Measurements from ENCODE around the gene NOL11.
"Not testable (repeated sequence)": the region's sequence is repeated elsewhere in the genome, so short reads cannot be mapped to it uniquely, and the experiment has no call there.

Gene NOL11

DNA sequence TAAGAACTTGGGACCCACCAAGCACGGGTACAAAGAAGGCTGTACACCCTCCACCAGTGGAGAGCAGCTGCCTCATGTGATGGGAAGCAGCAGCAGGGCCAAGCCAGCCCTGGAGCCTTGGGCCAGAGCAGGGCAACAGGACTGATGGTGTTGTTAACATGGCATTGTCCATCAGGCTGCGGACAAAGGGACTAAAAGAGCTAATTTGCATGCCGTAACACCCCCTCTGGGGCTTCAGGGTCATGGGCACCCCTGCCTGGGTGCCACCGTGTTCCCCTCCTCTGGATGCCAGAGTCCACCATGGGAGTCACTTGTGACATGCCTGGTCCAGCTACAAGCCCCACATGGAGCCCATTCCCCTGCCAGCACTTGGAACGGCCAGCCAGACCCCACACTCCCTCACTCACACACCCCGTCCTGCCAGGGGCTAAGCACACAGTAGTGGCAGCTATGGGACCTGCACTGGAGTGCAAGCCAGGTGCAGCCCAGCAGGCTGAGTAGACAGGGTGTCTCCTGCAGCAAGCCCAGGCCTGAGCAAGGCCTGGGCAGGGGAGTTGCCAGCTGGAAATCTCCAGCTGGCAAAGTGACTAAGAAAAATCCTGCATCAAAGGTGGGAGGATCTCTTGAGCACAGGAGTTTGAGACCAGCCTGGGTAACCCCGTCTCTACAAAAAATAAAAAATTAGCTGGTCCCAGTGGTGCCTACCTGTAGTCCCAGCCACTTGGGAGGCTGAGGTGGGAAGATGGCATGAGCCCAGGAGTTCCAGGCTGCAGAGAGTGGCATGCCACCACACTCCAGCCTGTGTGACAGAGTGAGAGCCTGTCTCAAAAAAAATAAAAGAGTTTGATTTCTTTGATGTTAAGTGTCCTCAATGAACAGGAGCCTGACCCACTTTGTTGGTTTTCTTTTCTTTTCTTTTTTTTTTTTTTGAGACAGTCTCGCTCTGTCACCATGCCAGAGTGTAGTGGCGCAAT, 33.7 kb downstream of the NOL11 start:
- in situ Hi-C loops (cut with MboI; ENCODE audit: low sequenced_read_pairs), result no loop called here

DNA sequence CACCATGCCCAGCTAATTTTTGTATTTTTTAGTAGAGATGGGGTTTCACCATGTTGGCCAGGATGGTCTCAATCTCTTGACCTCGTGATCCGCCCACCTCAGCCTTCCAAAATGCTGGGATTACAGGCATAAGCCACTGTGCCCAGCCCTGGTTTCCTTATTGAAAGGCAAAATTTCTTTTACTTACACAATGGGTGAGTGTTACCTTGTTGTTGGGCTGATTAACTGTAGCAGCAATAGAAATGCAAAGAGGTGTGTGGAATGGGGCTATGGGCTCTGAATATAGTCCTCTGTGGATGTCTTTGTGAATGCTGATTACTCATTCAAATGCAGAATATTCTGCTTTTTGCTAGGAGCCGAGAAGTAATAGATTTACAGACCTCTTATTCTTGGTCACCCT, 34.4 kb downstream of the NOL11 start:
- in situ Hi-C loops (cut with MboI; ENCODE audit: low sequenced_read_pairs), result not testable (repeated sequence)

DNA sequence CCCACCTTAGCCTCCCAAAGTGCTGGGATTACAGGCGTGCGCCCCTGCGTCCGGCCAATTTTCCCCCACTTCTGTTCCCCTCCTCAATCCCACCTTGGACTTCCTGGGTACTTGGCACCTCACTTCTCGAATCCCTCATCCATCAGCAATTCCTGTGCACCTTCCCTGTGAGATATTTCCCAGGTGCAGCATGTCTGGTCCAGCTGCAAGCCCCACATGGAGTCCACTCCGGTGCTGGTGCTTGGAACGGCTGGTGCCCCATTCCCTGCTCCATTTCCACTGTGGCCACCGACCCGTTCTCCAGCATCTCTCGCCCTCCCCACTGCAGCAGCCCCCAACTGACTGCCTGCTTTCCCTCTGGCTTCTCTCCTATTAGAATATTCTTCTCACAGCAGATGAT, 35.3 kb downstream of the NOL11 start:
- in situ Hi-C loops (cut with MboI; ENCODE audit: low sequenced_read_pairs), result no loop called here

DNA sequence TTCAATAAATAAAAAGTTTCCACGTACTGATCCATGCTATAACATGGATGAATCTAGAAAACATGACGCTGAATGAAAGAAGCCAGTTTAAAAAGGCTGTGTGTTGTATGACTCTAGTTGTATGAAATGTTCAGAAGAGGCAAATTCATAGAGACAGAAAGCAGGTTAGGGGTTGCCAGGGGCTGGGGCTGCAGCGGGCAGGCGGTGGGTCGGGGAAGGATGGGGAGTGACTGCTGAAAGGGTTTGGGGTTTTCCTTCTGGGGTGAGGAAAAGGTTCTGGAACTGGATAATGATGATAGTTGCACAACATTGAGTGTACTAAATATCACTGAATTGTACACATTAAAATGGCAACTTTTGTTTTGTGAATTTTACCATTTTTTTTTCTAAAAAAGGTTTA, 36.3 kb downstream of the NOL11 start:
- in situ Hi-C loops (cut with MboI; ENCODE audit: low sequenced_read_pairs), result no loop called here

DNA sequence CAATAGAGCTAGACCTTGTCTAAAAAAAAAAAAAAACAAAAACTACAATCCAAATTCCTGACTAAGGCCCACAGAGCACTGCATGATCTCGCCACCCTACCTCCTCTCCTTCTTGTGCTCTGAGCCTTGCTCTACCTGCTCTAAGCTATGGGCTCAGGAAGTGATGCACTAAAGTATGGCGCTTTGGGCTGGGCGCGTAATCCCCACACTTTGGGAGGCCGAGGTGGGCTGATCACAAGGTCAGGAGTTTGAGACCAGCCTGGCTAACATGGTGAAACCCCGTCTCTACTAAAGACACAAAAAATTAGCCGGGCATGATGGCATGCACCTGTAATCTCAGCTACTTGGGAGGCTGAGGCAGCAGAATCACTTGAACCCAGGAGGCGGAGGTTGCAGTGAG, 37.0 kb downstream of the NOL11 start:
- in situ Hi-C loops (cut with MboI; ENCODE audit: low sequenced_read_pairs), result not testable (repeated sequence)

DNA sequence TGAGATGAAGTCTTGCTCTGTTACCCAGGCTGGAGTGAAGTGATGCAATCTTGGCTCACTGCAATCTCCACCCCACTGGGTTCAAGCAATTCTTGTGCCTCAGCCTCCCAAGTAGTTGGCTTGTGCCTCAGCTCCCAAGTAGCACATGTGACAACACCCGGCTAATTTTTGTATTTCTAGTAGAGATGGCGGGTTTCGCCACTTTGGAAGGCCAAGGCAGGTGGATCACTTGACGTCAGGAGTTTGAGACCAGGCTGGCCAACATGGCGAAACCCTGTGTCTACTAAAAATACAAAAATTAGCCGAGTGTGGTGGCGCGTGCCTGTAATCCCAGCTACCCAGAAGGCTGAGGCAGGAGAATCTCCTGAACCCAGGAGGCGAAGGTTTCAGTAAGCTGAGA, 39.0 kb downstream of the NOL11 start:
- in situ Hi-C loops (cut with MboI; ENCODE audit: low sequenced_read_pairs), result not testable (repeated sequence)

DNA sequence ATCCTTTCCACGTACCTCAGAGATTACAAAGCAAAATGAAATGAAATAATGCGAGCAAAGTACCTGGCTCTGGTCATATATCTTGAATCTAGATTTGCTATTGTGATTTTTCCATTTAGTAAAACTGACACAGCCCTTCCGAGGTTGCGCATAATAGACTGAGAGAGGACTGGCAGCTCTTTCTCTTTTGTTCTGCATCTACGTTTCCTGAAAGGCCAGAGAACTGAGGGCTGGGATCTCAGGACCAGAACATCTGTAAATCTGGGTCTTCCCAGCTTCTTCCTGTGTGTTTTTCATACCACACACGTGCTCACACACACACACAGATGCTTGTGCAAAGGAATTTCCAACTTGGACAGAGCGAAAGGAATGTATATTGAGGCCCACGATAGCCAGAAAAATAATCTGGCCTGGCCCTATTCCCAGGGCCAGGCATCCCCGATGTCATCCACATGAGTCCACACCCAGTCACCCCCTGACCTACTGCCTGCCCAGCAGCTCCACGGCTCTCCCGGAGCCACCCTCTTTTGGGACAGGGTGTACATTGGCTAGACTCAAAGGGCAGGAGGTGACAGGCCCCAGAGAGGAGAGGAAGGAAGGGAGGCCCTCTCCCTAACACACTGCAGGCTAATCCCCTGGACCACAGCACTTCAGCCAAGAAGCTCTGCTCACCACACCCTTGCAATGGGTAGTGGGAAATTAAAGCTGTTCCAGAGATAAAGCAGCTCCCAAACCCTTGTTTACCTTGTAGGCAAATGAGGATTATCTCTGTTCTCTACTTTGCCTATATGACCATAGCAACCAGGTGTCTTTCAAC, 41.8 kb downstream of the NOL11 start:
- in situ Hi-C loops (cut with MboI; ENCODE audit: low sequenced_read_pairs), result no loop called here

DNA sequence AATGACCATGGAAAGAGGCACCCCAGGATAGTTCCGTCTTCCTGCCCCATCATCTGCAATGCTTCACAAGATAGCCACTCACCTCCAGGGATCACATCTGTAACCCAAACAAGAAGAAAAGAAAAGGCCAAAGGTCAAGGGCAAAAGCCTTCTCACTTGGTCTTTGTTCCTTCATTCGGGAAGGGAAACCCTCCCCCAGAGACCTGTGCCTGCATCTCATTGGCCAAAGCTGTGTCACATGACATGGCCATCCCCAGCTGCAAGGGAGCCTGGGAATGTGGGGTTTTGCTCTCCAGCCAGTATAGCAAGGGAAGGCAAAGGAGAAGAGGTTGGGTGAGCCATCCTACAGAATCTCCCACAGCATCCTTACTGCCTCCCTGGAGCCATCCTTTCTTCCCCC, 47.9 kb downstream of the NOL11 start:
- in situ Hi-C loops (cut with MboI; ENCODE audit: low sequenced_read_pairs), result no loop called here

DNA sequence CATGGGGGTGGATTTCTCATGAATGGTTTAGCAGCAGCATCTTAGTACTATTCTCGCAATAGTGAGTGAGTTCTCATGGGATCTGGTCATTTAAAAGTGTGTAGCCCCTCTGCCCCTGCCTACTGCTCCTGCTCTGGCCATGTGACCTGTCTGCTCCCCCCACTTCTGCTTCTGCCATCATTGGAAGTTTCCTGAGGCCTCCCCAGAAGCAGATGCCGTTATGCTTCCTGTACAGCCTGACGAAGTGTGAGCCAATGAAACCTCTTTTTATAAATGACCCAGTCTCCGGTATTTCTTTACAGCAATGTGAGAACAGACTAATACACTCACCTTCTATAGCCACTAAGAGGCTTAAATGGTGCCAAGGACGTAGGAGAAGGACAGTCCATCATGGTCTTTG, 51.5 kb downstream of the NOL11 start:
- in situ Hi-C loops (cut with MboI; ENCODE audit: low sequenced_read_pairs), result no loop called here

DNA sequence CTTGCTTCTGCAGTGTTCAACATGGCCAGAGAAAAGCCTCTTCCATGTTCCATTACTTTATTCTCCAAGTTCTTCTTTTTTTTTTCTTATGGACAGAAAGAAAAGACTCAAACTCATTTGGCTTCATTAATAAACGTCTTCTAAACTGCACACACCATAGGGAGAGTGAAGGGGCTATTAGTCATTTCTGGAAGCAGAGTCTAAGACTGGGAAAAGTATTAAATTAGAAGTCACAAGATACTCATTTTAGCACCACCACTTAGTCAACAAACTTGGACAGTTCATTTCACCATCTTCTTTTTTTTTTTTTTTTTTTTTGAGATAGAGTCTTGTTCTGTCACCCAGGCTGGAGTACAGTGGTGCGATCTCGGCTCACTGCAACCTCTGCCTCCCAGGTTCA, 52.8 kb downstream of the NOL11 start:
- in situ Hi-C loops (cut with MboI; ENCODE audit: low sequenced_read_pairs), result no loop called here

DNA sequence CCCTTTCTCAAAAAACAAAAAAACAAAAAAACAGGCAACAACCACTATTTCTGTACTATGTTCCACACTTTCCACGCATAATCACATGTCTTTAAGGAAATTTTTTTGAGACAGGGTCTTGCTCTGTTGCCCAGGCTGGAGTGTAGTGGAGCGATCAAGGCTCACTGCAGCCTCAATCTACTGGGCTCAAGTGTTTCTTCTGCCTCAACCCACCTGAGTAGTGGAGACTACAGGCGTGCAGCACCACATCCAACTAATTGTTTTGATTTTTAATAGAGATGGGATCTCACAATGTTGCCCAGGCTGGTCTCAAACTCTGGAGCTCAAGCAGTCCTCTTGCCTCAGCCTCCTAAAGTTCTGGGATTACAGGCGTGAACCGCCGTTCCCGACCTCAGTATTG, 54.9 kb downstream of the NOL11 start:
- in situ Hi-C loops (cut with MboI; ENCODE audit: low sequenced_read_pairs), result no loop called here

DNA sequence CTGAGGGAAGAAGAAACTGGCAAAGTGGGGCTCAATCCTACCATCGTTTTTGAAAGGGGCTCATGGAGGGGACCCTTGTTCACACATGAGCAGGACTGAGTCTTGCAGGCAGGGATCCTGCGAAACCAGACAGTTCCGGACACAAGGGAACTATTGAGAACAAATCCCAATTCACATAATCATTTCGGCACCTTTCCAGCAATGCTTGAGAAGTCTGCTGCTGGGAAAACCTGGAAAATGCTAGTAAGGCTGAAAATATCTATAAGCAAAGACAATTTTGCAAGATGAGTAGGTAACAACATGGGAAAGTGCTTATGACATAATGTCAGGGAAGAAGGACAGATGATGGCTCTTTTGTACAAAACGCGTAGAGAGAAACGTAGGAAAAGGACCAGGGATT, 55.5 kb downstream of the NOL11 start:
- in situ Hi-C loops (cut with MboI; ENCODE audit: low sequenced_read_pairs), result no loop called here

DNA sequence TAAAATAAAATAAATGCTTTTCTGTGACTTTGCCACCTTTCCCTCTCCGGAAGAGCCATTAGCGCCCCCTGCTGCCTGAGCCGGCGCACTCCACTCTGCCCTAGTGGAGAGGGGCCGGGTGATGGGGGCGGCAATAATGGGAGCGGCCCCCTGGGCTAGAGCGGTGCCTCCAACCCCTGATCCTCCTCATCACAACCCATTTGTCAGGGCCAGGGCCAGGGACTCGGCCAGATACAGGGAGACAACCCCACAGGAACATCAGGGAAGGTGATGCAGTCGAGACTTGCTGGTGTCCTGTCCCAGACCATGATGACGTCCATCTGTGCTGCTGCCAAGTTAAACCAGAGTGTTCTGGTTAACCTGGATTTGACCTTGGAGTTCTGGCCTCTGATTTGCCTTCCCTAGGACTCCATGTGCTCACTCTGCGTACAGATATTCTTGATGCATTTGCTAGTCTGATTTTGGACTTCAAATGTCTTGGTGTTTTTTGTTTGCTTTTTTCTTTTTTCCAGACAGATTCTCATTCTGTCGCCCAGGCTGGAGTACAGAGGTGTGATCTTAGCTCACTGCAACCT, 61.4 kb downstream of the NOL11 start:
- in situ Hi-C loops (cut with MboI; ENCODE audit: low sequenced_read_pairs), result no loop called here

DNA sequence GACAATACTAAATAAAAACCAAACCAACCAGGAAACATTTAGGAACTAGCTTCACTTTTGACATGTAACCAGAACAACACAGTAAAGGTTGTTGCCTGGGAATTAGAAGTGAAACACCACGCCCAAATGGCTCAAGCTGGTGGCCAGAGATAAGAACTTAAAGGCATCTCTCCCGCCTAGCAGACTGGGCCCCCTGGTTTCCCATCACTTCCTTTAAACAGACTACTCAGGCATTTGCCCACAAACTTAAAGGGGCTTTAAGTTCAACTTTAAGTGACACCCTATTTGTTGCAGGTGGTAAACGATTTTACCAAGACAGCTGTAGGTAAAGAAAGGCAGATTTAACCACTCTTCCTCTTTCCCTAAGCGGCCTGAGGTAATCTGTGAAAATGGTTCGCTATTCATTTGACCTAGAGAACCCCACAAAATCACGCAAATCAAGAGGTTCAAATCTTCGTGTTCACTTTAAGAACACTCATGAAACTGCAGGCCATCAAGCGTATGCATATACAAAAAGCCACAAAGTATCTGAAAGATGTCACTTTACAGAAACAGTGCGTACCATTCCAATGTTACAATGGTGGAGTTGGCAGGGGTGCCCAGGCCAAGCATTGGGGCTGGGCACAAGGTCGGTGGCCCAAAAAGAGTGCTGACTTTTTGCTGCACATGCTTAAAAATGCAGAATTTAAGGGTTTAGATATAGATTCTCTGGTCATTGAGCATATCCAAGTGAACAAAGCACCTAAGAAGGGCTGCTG, 66.8 kb downstream of the NOL11 start:
- in situ Hi-C loops (cut with MboI; ENCODE audit: low sequenced_read_pairs), result no loop called here

DNA sequence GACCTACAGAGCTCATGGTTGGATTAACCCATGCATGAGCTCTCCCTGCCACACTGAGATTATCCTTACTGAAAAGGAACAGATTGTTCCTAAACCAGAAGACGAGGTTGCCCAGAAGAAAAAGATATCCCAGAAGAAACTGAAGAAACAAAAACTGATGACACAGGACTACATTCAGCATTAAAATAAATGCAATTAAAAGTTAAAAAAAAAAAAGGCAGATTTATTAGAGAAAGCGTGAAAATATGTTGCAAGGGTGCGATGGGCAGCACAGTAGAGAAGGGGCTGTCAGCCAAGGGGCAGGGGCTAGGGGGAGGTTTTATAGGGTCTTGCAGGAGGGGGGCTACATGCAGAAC, 67.4 kb downstream of the NOL11 start:
- in situ Hi-C loops (cut with MboI; ENCODE audit: low sequenced_read_pairs), result no loop called here

DNA sequence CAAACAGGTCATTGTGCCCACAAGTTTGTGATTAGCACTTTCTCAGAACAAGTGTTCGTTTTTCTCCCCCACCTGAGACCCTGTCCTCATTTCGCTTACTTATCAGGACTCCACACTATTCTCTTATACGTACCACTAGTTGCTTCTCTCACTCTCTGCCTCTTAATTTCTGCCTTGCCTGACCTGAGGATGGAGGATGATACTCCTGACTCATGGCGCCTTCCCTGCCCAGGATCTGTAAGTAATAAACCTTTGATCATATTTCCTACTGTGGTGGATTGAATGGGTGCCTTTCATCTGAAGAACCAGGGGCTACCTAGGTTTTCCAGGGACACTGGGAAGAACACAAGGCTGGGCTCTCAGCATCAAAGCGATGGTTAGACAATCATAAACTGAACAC, 67.8 kb downstream of the NOL11 start:
- in situ Hi-C loops (cut with MboI; ENCODE audit: low sequenced_read_pairs), result no loop called here
